HepG2 (cell line): ENCODE measurements around the gene TTBK1. TPM values are rescaled to one million over a fixed set of nuclear protein-coding genes. Genes with fewer than 3 reads are reported as not detected.

Source experiments
- ATAC-seq: fragments of 200-7000 bp; cut with Tn5 transposase; 3 replicates; pipeline ENCODE4 v1.9.1; 2020; ENCODE audit warnings: mild to moderate bottlenecking, moderate library complexity
- BruUV-seq: library from RNA; stranded (reverse); fragments of 400-500 nt; replicated peaks from 2 replicates; lab custom pipeline; 2021; lab: Mats Ljungman, UMichigan
- CTCF ChIA-PET: fragments of 300-600 bp; formaldehyde crosslinking; extraction: SDS; loops from one replicate; lab custom pipeline; 2021; ENCODE audit warnings: low total read pairs, inconsistent platforms, low intra/inter-chr PET ratio; lab: Yijun Ruan, JAX
- POLR2A ChIA-PET: fragments of 350-600 bp; sonication (Branson Sonifier 250); formaldehyde crosslinking; loops from one replicate; lab custom pipeline; 2020; ENCODE audit warnings: antibody characterized with exemption, inconsistent platforms; lab: Yijun Ruan, JAX
- DNase-seq: peaks from one replicate; pipeline ENCODE4 v3.0.0-alpha.2; 2015; ENCODE audit warnings: low spot score
- FAIRE-seq: peaks from 3 replicates; lab custom pipeline; 2011; peaks lifted over from hg19 to GRCh38; lab: Jason Lieb, UNC
- H2AFZ ChIP-seq: one replicate; pipeline ENCODE4 v1.6.1; 2011; ENCODE audit warnings: low read length, inconsistent platforms
- H3K27ac ChIP-seq: fragments of 300-600 bp; 3 replicates; pipeline ENCODE4 v1.8.0; 2011; ENCODE audit warnings: mixed run types, mild to moderate bottlenecking, mixed read lengths, low read length, inconsistent platforms; ENCODE audit not compliant: insufficient read depth; ENCODE audit errors: extremely low read length
- H3K27me3 ChIP-seq, 2 experiments: fragments of 200-600 bp in 1 of 2; 2 replicates in 1 of 2; 3 replicates in 1 of 2; pipeline versions ENCODE4 v1.6.0 to v1.8.0; 2011; ENCODE audit warnings: low read length in 2 of 2, mild to moderate bottlenecking in 2 of 2, moderate library complexity in 2 of 2, inconsistent platforms in 1 of 2; ENCODE audit not compliant: insufficient read depth in 2 of 2, control insufficient read depth in 1 of 2
- H3K36me3 ChIP-seq, 2 experiments: fragments of 200-600 bp in 1 of 2; replicated peaks in 1 of 2; 2 replicates in 1 of 2; 3 replicates in 1 of 2; pipeline versions ENCODE4 v1.5.1 to v1.8.0; 2011; ENCODE audit warnings: low read length in 2 of 2, inconsistent platforms in 1 of 2; ENCODE audit not compliant: insufficient read depth in 2 of 2, control insufficient read depth in 1 of 2
- H3K4me1 ChIP-seq: 2 replicates; pipeline ENCODE4 v1.5.1; 2012; ENCODE audit warnings: low read length, inconsistent platforms; ENCODE audit not compliant: insufficient read depth
- H3K4me2 ChIP-seq: 2 replicates; pipeline ENCODE4 v1.6.0; 2011; ENCODE audit warnings: low read depth, low read length, inconsistent platforms
- H3K4me3 ChIP-seq, 3 experiments: fragments of 200-600 bp in 1 of 3; sonication (generic), shearing (Covaris generic) in 1 of 3; replicated peaks in 1 of 3; 2 replicates each; pipeline ENCODE4 v1.5.1; 2011 to 2016; ENCODE audit warnings: low read length in 3 of 3, inconsistent platforms in 2 of 3, low read depth in 2 of 3, mild to moderate bottlenecking in 2 of 3, control low read depth in 1 of 3, mixed read lengths in 1 of 3; ENCODE audit not compliant: insufficient read depth in 1 of 3
- H3K79me2 ChIP-seq: one replicate; pipeline ENCODE4 v1.6.1; 2011; ENCODE audit warnings: low read length, inconsistent platforms; ENCODE audit not compliant: insufficient read depth
- H3K9ac ChIP-seq: 2 replicates; pipeline ENCODE4 v1.6.0; 2011; ENCODE audit warnings: mild to moderate bottlenecking, low read depth, low read length, inconsistent platforms; ENCODE audit not compliant: insufficient read depth
- H3K9me3 ChIP-seq: 2 replicates; pipeline ENCODE4 v1.5.1; 2012; ENCODE audit warnings: mild to moderate bottlenecking, low read length
- H4K20me1 ChIP-seq: 2 replicates; pipeline ENCODE4 v1.6.0; 2011; ENCODE audit warnings: inconsistent platforms, mild to moderate bottlenecking, low read length, moderate library complexity; ENCODE audit not compliant: insufficient read depth
- HMGA1 ChIP-seq: sonication (generic); formaldehyde crosslinking; conservative IDR thresholded peaks from 2 replicates; pipeline ENCODE4 v1.4.0; 2020; ENCODE audit warnings: missing genetic modification reagents
- MAFG ChIP-seq: sonication (generic); formaldehyde crosslinking; IDR thresholded peaks from 2 replicates; pipeline ENCODE4 v1.5.1; 2020; ENCODE audit warnings: mild to moderate bottlenecking, missing genetic modification reagents
- NKX3-1 ChIP-seq: sonication (generic); formaldehyde crosslinking; IDR thresholded peaks from 2 replicates; pipeline ENCODE4 v1.5.0; 2020; ENCODE audit warnings: missing genetic modification reagents
- NR1H2 ChIP-seq: sonication (generic); formaldehyde crosslinking; IDR thresholded peaks from 2 replicates; pipeline ENCODE4 v1.8.1; 2022; ENCODE audit warnings: low read depth, missing genetic modification reagents, borderline replicate concordance
- SAP130 ChIP-seq: IDR thresholded peaks from 2 replicates; pipeline ENCODE4 v1.6.1; 2016; ENCODE audit warnings: low read depth
- SNAPC2 ChIP-seq: sonication (generic); formaldehyde crosslinking; IDR thresholded peaks from 2 replicates; pipeline ENCODE4 v1.8.1; 2022; ENCODE audit warnings: mild to moderate bottlenecking, missing genetic modification reagents
- TCF7 ChIP-seq: sonication (generic); IDR thresholded peaks from 2 replicates; pipeline ENCODE4 v1.6.1; 2016; ENCODE audit warnings: antibody characterized with exemption, low read depth
- ZNF253 ChIP-seq: sonication (generic); formaldehyde crosslinking; IDR thresholded peaks from 2 replicates; pipeline ENCODE4 v1.8.0; 2022; ENCODE audit warnings: mild to moderate bottlenecking, missing genetic modification reagents, borderline replicate concordance
- ZNF350 ChIP-seq: sonication (generic); formaldehyde crosslinking; IDR thresholded peaks from 2 replicates; pipeline ENCODE4 v1.4.0; 2020; ENCODE audit warnings: mild to moderate bottlenecking, low read depth, missing genetic modification reagents, borderline replicate concordance
- WGBS: methylation state at CpG from one replicate; pipeline ENCODE4 v1.1.6; 2017; ENCODE audit warnings: low lambda C conversion rate; 5-methylcytosine and 5-hydroxymethylcytosine counted together
- in situ Hi-C: cut with HindIII; loops from 2 replicates; pipeline ENCODE4 v1.10.0; 2017; ENCODE audit warnings: low pct_unique_long_range_greater_than_20kb; ENCODE audit not compliant: extremely low pct_ligation_motif_present
- intact Hi-C: fragments of 100-400 bp; cut with micrococcal nuclease; formaldehyde crosslinking; loops from one replicate; pipeline ENCODE4 v1.10.0; 2022; ENCODE audit not compliant: unreplicated experiment
- polyA plus RNA-seq, 8 experiments: library from polyadenylated mRNA; depleted of rRNA in 3 of 8; stranded (reverse) in 7 of 8; unstranded in 1 of 8; fragments of >200 nt; fragmentation: Illumina TruSeq in 4 of 8; extraction: Trizol in 4 of 8; gene quantifications; 2 replicates each; pipeline versions ENCODE4 v1.2.1 to v1.2.3, GENCODE V29; 2011 to 2016; ENCODE audit warnings: low read depth in 4 of 8, missing spikeins in 1 of 8, mixed read lengths in 1 of 8; ENCODE audit not compliant: insufficient read depth in 1 of 8
- total RNA-seq, 5 experiments: library from RNA; depleted of rRNA; stranded (reverse); fragments of >200 nt; fragmentation: Illumina TruSeq; extraction: Trizol; gene quantifications; 2 replicates each; pipeline ENCODE4 v1.2.3, GENCODE V29; 2016; ENCODE audit warnings: low read depth in 1 of 5
- TF ChIP-seq, protein P1 (sequence below): sonication (generic); formaldehyde crosslinking; IDR thresholded peaks from 2 replicates; pipeline ENCODE4 v1.8.1; 2023; ENCODE audit warnings: mild to moderate bottlenecking, inconsistent platforms, moderate library complexity, missing genetic modification reagents, borderline replicate concordance
- TF ChIP-seq, protein P2 (sequence below): sonication (generic); formaldehyde crosslinking; IDR thresholded peaks from 2 replicates; pipeline ENCODE4 v1.8.0; 2022; ENCODE audit warnings: missing genetic modification reagents, low read depth, mild to moderate bottlenecking, borderline replicate concordance
- TF ChIP-seq, protein P3 (sequence below): sonication (generic); formaldehyde crosslinking; IDR thresholded peaks from 2 replicates; pipeline ENCODE4 v1.4.0; 2020; ENCODE audit warnings: missing genetic modification reagents, borderline replicate concordance

TTBK1 gene
- total and polyA plus RNA-seq, 2 of the 13 experiments (the other 11 are each of a cell fraction or from before 2014, with no cell fraction given): 0.24 to 0.33 TPM

DNA sequence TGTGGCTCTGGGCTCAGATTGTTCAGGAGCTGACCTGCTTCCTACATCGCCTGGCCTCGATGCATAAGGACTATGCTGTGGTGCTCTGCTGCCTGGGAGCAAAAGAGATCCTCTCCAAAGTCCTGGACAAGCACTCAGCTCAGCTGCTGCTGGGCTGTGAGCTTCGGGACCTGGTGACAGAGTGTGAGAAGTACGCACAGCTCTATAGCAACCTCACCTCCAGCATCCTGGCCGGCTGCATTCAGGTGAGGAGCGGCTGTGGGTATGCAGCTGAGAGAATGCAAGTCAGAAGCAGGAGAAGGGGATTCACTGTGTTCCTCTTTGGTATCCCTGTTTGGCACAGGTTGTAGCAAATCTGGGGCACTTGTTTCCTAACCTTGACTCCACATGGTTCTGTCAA is 43.4 kb upstream of the TTBK1 start:
- Histone ChIP-seq H4K20me1 (no peaks in the 10 kb centered on the region), H3K4me3 (no peak overlapping the region), H3K27ac (no peak overlapping the region), H3K9me3 (no peaks in the 10 kb centered on the region), H3K27me3 (no peaks in the 10 kb centered on the region), H3K4me1 (peaks cover 16% of the 10 kb centered on the region), H3K9ac (no peak overlapping the region), H2AFZ (no peak overlapping the region), H3K79me2 (no peaks in the 10 kb centered on the region), H3K4me2 (no peak overlapping the region), H3K36me3 (peaks cover 0 to 7% of the 10 kb centered on the region in 2 experiments; a peak in 3 of 5 replicates)
- FAIRE-seq: no peak
- no peak for TF ChIP-seq SAP130 (CRISPR knock-in tag)
- no TSS peak for BruUV-seq
- CTCF ChIA-PET: no interaction called here
- DNase-seq: no peak
- intact Hi-C loops (no loop called here), in situ Hi-C loops (no loop called here)
- 91% methylated on average over 6 of the region's 6 CpGs for WGBS
- POLR2A ChIA-PET: interaction anchor here (1.2 kb wide), 1 partner anchor 18 kb away, joined by 4 read pairs; the partner anchor contains the start of gene CUL9
- no peak for ATAC-seq

DNA sequence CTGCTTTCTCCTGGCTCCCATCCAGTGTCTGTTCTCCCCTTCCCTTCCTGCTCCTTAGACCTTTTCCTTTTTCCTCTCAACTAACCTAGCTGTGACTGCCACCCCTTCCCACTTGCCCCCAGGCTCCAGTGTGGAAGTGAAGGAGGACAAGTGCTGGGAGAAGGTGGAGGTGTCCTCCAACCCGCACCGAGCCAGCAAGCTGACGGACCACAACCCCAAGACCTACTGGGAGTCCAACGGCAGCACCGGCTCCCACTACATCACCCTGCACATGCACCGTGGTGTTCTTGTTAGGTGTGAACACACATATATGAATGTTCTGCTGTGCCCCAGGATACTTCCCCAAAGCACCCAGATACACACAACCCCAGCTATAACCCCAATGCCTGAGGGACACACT is 42.7 kb upstream of the TTBK1 start:
- Histone ChIP-seq H3K36me3 (peaks cover 0 to 5% of the 10 kb centered on the region in 2 experiments; a peak in 3 of 5 replicates), H3K4me1 (peaks cover 19% of the 10 kb centered on the region), H2AFZ (no peak overlapping the region), H3K4me3 (no peak overlapping the region), H3K79me2 (no peaks in the 10 kb centered on the region), H4K20me1 (no peaks in the 10 kb centered on the region), H3K27me3 (no peaks in the 10 kb centered on the region), H3K27ac (no peak overlapping the region), H3K9me3 (no peaks in the 10 kb centered on the region), H3K4me2 (no peak overlapping the region), H3K9ac (no peak overlapping the region)
- in situ Hi-C loops (no loop called here), intact Hi-C loops (no loop called here)
- no peak for DNase-seq
- no TSS peak for BruUV-seq
- ChIA-PET CTCF (no interaction called here), POLR2A (no interaction called here)
- ATAC-seq: no peak
- FAIRE-seq: no peak
- WGBS: 87% methylated on average over 6 of the region's 6 CpGs
- TF ChIP-seq HMGA1 (CRISPR knock-in tag) (no peak), NKX3-1 (CRISPR knock-in tag) (no peak), NR1H2 (no peak), ZNF350 (no peak), TCF7 (no peak), SNAPC2 (CRISPR knock-in tag) (no peak), ZNF253 (no peak), MAFG (no peak)
- TF ChIP-seq, protein P1, sequence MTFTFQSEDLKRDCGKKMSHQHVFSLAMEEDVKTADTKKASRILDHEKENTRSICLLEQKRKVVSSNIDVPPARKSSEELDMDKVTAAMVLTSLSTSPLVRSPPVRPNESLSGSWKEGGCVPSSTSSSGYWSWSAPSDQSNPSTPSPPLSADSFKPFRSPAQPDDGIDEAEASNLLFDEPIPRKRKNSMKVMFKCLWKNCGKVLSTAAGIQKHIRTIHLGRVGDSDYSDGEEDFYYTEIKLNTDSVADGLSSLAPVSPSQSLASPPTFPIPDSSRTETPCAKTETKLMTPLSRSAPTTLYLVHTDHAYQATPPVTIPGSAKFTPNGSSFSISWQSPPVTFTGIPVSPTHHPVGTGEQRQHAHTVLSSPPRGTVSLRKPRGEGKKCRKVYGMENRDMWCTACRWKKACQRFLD (CRISPR knock-in tag): no peak
- TF ChIP-seq, protein P2, sequence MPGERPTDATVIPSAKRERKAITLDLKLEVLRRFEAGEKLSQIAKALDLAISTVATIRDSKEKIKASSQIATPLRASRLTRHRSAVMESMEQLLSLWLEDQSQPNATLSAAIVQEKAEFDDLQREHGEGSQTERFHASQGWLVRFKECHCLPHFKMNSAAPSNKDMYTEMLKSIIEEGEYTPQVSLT (CRISPR knock-in tag): no peak
- TF ChIP-seq, protein P3, sequence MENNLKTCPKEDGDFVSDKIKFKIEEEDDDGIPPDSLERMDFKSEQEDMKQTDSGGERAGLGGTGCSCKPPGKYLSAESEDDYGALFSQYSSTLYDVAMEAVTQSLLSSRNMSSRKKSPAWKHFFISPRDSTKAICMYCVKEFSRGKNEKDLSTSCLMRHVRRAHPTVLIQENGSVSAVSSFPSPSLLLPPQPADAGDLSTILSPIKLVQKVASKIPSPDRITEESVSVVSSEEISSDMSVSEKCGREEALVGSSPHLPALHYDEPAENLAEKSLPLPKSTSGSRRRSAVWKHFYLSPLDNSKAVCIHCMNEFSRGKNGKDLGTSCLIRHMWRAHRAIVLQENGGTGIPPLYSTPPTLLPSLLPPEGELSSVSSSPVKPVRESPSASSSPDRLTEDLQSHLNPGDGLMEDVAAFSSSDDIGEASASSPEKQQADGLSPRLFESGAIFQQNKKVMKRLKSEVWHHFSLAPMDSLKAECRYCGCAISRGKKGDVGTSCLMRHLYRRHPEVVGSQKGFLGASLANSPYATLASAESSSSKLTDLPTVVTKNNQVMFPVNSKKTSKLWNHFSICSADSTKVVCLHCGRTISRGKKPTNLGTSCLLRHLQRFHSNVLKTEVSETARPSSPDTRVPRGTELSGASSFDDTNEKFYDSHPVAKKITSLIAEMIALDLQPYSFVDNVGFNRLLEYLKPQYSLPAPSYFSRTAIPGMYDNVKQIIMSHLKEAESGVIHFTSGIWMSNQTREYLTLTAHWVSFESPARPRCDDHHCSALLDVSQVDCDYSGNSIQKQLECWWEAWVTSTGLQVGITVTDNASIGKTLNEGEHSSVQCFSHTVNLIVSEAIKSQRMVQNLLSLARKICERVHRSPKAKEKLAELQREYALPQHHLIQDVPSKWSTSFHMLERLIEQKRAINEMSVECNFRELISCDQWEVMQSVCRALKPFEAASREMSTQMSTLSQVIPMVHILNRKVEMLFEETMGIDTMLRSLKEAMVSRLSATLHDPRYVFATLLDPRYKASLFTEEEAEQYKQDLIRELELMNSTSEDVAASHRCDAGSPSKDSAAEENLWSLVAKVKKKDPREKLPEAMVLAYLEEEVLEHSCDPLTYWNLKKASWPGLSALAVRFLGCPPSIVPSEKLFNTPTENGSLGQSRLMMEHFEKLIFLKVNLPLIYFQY: no peak
